T-cell (primary cell): ENCODE data around the gene MFSD6L. TPM values are rescaled to one million over a fixed set of nuclear protein-coding genes. Genes with fewer than 3 reads are reported as not detected.

Experiments used
- ATAC-seq, 4 experiments: fragments of 200-7000 bp in 3 of 4; fragments of 150-1000 bp in 1 of 4; cut with Tn5 transposase; replicated peaks in 1 of 4; 1 replicate in 3 of 4; 2 replicates in 1 of 4; pipeline ENCODE4 v1.10.0; 2021; ENCODE audit warnings: moderate library complexity in 3 of 4, mild to moderate bottlenecking in 2 of 4, moderate number of reproducible peaks in 1 of 4
- CTCF ChIA-PET, 2 donors: fragments of 300-600 bp; sonication (Branson Sonifier 250); formaldehyde crosslinking; loops; one replicate each; lab custom pipeline; 2022; ENCODE audit warnings: antibody characterized with exemption in 2 of 2; lab: Charles Lee
- POLR2A ChIA-PET, 2 donors: fragments of 300-600 bp; sonication (Branson Sonifier 250); formaldehyde crosslinking; loops; one replicate each; lab custom pipeline; 2022; ENCODE audit warnings: antibody characterized with exemption in 2 of 2; lab: Charles Lee
- DNase-seq, 35 experiments: peaks; one replicate each; pipeline versions ENCODE4 v3.0.0 to v3.0.0-alpha.2; 2013 to 2023
- H3K27ac ChIP-seq: one replicate; pipeline ENCODE4 v1.5.1; 2013; ENCODE audit warnings: low read length
- H3K27me3 ChIP-seq, 2 experiments: replicated peaks in 1 of 2; 1 replicate in 1 of 2; 2 replicates in 1 of 2; pipeline versions ENCODE4 v1.6.1 to v1.7.0; 2013; ENCODE audit warnings: low read length in 1 of 2, mixed read lengths in 1 of 2; ENCODE audit not compliant: control insufficient read depth in 2 of 2, insufficient read depth in 2 of 2; ENCODE audit errors: extremely low read depth in 1 of 2
- H3K36me3 ChIP-seq, 2 donors: 1 replicate in 1 of 2; 2 replicates in 1 of 2; pipeline versions ENCODE4 v1.6.1 to v1.7.0; 2013; ENCODE audit warnings: low read length in 1 of 2; ENCODE audit not compliant: control insufficient read depth in 2 of 2, insufficient read depth in 1 of 2; ENCODE audit errors: extremely low read depth in 1 of 2
- H3K4me1 ChIP-seq, 2 experiments: 1 replicate in 1 of 2; 2 replicates in 1 of 2; pipeline versions ENCODE4 v1.6.1 to v1.7.0; 2013; ENCODE audit warnings: low read length in 2 of 2, mixed read lengths in 1 of 2; ENCODE audit not compliant: insufficient read depth in 2 of 2, control insufficient read depth in 1 of 2; ENCODE audit errors: extremely low read depth in 1 of 2
- H3K4me3 ChIP-seq, 2 donors: 1 replicate in 1 of 2; 2 replicates in 1 of 2; pipeline versions ENCODE4 v1.5.1 to v1.7.0; 2013; ENCODE audit warnings: mild to moderate bottlenecking in 2 of 2, low read length in 1 of 2, moderate library complexity in 1 of 2; ENCODE audit not compliant: control insufficient read depth in 1 of 2; ENCODE audit errors: extremely low read depth in 1 of 2
- H3K9me3 ChIP-seq: 2 replicates; pipeline ENCODE4 v1.7.0; 2013
- H3K27ac Mint-ChIP-seq, 2 donors: one replicate each; pipeline ENCODE4 v1.8.0; 2020 to 2021; ENCODE audit warnings: mild to moderate bottlenecking in 2 of 2, mixed read lengths in 2 of 2
- H3K27me3 Mint-ChIP-seq, 2 donors: one replicate each; pipeline ENCODE4 v1.8.0; 2021 to 2022; ENCODE audit warnings: mixed read lengths in 2 of 2
- H3K36me3 Mint-ChIP-seq: one replicate; pipeline ENCODE4 v1.8.0; 2021; ENCODE audit warnings: mixed read lengths
- H3K4me1 Mint-ChIP-seq, 3 donors: one replicate each; pipeline ENCODE4 v1.8.0; 2020 to 2022; ENCODE audit warnings: mixed read lengths in 3 of 3, mild to moderate bottlenecking in 1 of 3
- H3K4me3 Mint-ChIP-seq, 3 donors: one replicate each; pipeline ENCODE4 v1.8.0; 2020 to 2022; ENCODE audit warnings: mild to moderate bottlenecking in 3 of 3, mixed read lengths in 3 of 3, moderate library complexity in 3 of 3
- H3K9me3 Mint-ChIP-seq, 3 donors: one replicate each; pipeline ENCODE4 v1.8.0; 2020 to 2022; ENCODE audit warnings: mixed read lengths in 3 of 3
- WGBS: methylation state at CpG from one replicate; pipeline ENCODE4 v1.1.5; 2013; ENCODE audit warnings: missing lambda C conversion rate; ENCODE audit not compliant: insufficient coverage; 5-methylcytosine and 5-hydroxymethylcytosine counted together
- total RNA-seq, 35 experiments: library from RNA in 6 of 35; stranded (reverse) in 6 of 35; fragments of 120-200 nt in 1 of 35; gene quantifications; one replicate each; pipeline versions ENCODE4 v1.2.1 to v1.2.4 and lab custom pipeline; 2013 to 2026

Gene MFSD6L
- total RNA-seq, 5 donors from 2014 or later (not counting 1 experiment from before 2014, with no cell fraction given) = 0.13 to 0.32 (median 0.20) TPM; not detected in 1

- ChIA-PET CTCF (no interaction called here), POLR2A (no interaction called here)
- Mint-ChIP-seq H3K36me3 (no peaks in the 10 kb centered on the region), H3K4me1 (peaks cover 0 to 4% (median 1%) of the 10 kb centered on the region in 3 donors), H3K9me3 (no peaks in the 10 kb centered on the region), H3K27me3 (peaks cover 0 to 4% of the 10 kb centered on the region in 2 donors), H3K4me3 (no peak overlapping the region), H3K27ac (no peak overlapping the region)
- Histone ChIP-seq H3K36me3 (peaks cover 0 to 8% of the 10 kb centered on the region in 2 donors), H3K4me1 (peaks cover 0 to 4% of the 10 kb centered on the region in 2 experiments), H3K27ac (no peak overlapping the region), H3K27me3 (peaks cover 0 to 4% of the 10 kb centered on the region in 2 experiments), H3K4me3 (no peak overlapping the region), H3K9me3 (no peaks in the 10 kb centered on the region)
- 91% methylated on average over 5 of the region's 6 CpGs for WGBS
- no peak for ATAC-seq
- DNase-seq = no peak
Measured at GRCh38 chr17:8801135-8801840, 2.1 kb upstream of the MFSD6L start.

- Mint-ChIP-seq H3K27ac (no peak overlapping the region), H3K27me3 (peaks cover 0 to 4% of the 10 kb centered on the region in 2 donors), H3K36me3 (no peaks in the 10 kb centered on the region), H3K4me1 (no peaks in the 10 kb centered on the region), H3K9me3 (no peaks in the 10 kb centered on the region), H3K4me3 (no peak overlapping the region)
- WGBS = no CpG with 5 or more reads among the region's 2 CpGs
- peaks cover 0 to 4% of the 10 kb centered on the region in 2 experiments for H3K27me3 ChIP-seq
- no peak overlapping the region for H3K4me3 ChIP-seq
- CTCF ChIA-PET = interaction anchor here in 1 of 2 donors (1.0 kb wide), 1 partner anchor 197 kb away, joined by 3 read pairs; no protein-coding TSS in a partner anchor
- DNase-seq (no peak), ATAC-seq (no peak)
- no peak overlapping the region for H3K27ac ChIP-seq
- H3K9me3 ChIP-seq = no peaks in the 10 kb centered on the region
- POLR2A ChIA-PET = no interaction called here
- H3K4me1 ChIP-seq = no peaks in the 10 kb centered on the region
- peaks cover 0 to 11% of the 10 kb centered on the region in 2 donors for H3K36me3 ChIP-seq
Measured at GRCh38 chr17:8800656-8801055, 1.5 kb upstream of the MFSD6L start.

DNA sequence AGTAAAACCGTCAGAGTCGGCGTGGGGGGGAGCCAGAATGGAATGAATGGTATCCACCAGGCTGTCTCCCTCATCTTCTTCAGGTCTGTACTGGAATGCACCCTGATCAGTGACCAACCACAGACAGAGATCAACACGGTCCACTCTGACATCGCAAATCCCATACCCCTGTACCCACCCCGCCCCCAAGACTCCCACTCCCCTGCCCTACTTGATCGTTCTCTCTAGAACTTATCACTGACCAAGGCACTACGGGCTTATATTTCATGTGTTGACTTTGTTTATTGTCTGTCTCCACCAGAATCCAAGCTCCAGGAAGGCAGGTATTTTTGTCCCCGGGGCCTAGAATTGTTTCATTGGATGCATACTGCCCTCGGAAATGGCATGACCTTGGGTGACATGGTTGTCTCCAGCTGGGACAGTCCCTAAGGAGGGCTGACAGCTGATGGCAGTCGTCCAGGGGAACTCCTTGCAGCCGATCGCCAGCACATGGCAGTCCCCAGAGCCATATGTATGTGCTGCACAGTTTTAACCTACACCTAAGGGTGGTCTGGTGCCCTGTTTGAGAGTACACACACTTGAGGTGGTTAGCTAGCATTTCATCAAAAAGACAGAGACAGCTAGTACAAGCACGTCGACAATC, 526 bp upstream of the MFSD6L start:
- H3K4me3 Mint-ChIP-seq = no peak overlapping the region
- H3K27ac Mint-ChIP-seq = no peak overlapping the region
- ChIA-PET POLR2A (no interaction called here), CTCF (interaction anchor here (0.5 to 1.1 kb wide), 4 partner anchors 16 to 198 kb away, joined by 3 read pairs; no protein-coding TSS in a partner anchor)
- Histone ChIP-seq H3K36me3 (peaks cover 0 to 11% of the 10 kb centered on the region in 2 donors), H3K4me3 (no peak overlapping the region), H3K27ac (no peak overlapping the region), H3K27me3 (peaks cover 0 to 7% of the 10 kb centered on the region in 2 experiments), H3K4me1 (no peaks in the 10 kb centered on the region), H3K9me3 (no peaks in the 10 kb centered on the region)
- peaks cover 0 to 4% of the 10 kb centered on the region in 2 donors for H3K27me3 Mint-ChIP-seq
- ATAC-seq (no peak), DNase-seq (no peak)
- H3K36me3 Mint-ChIP-seq = no peaks in the 10 kb centered on the region
- 74% methylated on average over 5 of the region's 15 CpGs for WGBS
- no peaks in the 10 kb centered on the region for H3K4me1 Mint-ChIP-seq
- H3K9me3 Mint-ChIP-seq = no peaks in the 10 kb centered on the region

DNA sequence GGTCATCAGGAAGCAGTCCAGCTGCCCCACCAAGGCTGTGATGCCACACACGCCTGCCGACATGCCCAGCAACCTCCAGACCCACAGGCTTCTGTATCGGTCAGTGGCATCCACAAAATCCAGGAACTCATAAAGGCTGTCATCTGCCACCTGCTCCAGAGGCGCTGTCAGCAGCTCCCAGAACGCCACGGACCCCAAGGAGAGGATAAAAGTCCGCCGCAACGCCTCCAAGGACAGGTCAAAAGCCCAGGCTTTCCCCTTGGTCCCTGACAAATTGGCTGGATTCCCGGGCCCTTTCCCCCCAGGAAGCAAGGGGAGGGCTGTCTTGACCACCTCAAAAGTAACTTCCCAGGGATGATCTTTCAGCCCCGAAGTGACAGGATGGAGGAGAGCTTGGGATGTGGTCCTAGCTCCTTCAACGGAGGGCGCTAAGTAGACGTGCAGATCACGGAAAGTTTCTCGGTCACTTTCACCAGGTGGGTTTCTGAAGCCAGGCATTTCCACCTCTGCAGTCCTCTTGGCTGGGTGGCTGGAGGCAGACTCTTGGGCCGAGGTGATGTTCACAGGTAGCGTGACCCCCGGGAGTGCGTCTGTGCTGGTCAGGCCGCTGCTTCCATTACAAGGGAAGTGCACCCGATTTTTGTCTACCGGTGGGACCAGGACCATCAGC, 854 bp downstream of the MFSD6L start:
- no peaks in the 10 kb centered on the region for H3K9me3 ChIP-seq
- H3K4me3 ChIP-seq = no peak overlapping the region
- H3K36me3 ChIP-seq = peaks cover 0 to 11% of the 10 kb centered on the region in 2 donors
- CTCF ChIA-PET = no interaction called here
- peaks cover 0 to 7% of the 10 kb centered on the region in 2 experiments for H3K27me3 ChIP-seq
- no peaks in the 10 kb centered on the region for H3K4me1 ChIP-seq
- POLR2A ChIA-PET = no interaction called here
- no peaks in the 10 kb centered on the region for H3K36me3 Mint-ChIP-seq
- H3K27ac Mint-ChIP-seq = no peak overlapping the region
- H3K4me3 Mint-ChIP-seq = no peak overlapping the region
- H3K27me3 Mint-ChIP-seq = peaks cover 0 to 4% of the 10 kb centered on the region in 2 donors
- ATAC-seq (no peak), DNase-seq (no peak)
- H3K4me1 Mint-ChIP-seq = no peaks in the 10 kb centered on the region
- 90% methylated on average over 22 of the region's 23 CpGs for WGBS
- H3K9me3 Mint-ChIP-seq = no peaks in the 10 kb centered on the region
- H3K27ac ChIP-seq = no peak overlapping the region

GRCh38 chr17:8797621-8798175, 1.5 kb downstream of the MFSD6L start:
- H3K4me3 ChIP-seq = no peak overlapping the region
- H3K27me3 Mint-ChIP-seq = peaks cover 0 to 4% of the 10 kb centered on the region in 2 donors
- peaks cover 0 to 7% of the 10 kb centered on the region in 2 experiments for H3K27me3 ChIP-seq
- ChIA-PET POLR2A (no interaction called here), CTCF (no interaction called here)
- DNase-seq (no peak), ATAC-seq (no peak)
- H3K36me3 ChIP-seq = peaks cover 0 to 11% of the 10 kb centered on the region in 2 donors
- H3K9me3 Mint-ChIP-seq = no peaks in the 10 kb centered on the region
- H3K4me1 Mint-ChIP-seq = no peaks in the 10 kb centered on the region
- H3K27ac Mint-ChIP-seq = no peak overlapping the region
- 82% methylated on average over 13 of the region's 14 CpGs for WGBS
- H3K4me1 ChIP-seq = no peaks in the 10 kb centered on the region
- H3K27ac ChIP-seq = no peak overlapping the region
- H3K4me3 Mint-ChIP-seq = no peak overlapping the region
- H3K9me3 ChIP-seq = no peaks in the 10 kb centered on the region
- no peaks in the 10 kb centered on the region for H3K36me3 Mint-ChIP-seq

DNA sequence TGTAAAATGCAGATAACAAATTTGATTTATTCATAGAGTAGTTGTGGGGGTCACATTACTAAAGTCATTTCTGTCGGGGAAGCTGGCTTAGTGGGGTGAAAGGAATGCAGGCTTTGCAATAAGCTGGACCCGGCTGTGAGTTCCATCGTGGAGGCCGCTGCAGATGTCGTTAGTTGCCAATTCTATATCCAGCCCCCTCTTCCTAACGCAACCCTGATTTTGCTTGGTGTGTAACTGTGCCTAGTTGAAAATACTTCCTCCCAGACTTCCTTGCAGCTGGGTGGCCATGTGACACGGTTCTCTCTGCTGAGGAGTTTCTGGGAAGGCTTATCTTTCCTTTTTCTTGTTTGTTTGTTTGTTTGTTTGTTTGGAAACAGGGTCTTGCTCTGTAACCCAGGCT, 4.5 kb downstream of the MFSD6L start:
- H3K4me1 Mint-ChIP-seq = no peaks in the 10 kb centered on the region
- no peak for ATAC-seq

More for the DNA sequence above, 4.5 kb downstream of the MFSD6L start:
- no peaks in the 10 kb centered on the region for H3K4me1 ChIP-seq
- no peak overlapping the region for H3K27ac ChIP-seq
- peaks cover 3 to 10% (median 4%) of the 10 kb centered on the region in 3 donors for H3K9me3 Mint-ChIP-seq
- ChIA-PET CTCF (no interaction called here), POLR2A (interaction anchor here in 1 of 2 donors (0.7 kb wide), 1 partner anchor 1284 kb away, joined by 5 read pairs; no protein-coding TSS in a partner anchor)
- no peak overlapping the region for H3K27ac Mint-ChIP-seq
- no peak for DNase-seq
- no peaks in the 10 kb centered on the region for H3K36me3 Mint-ChIP-seq
- peaks cover 6% of the 10 kb centered on the region for H3K9me3 ChIP-seq
- no peak overlapping the region for H3K4me3 Mint-ChIP-seq
- peaks cover 0 to 8% of the 10 kb centered on the region in 2 donors for H3K36me3 ChIP-seq
- H3K4me3 ChIP-seq = no peak overlapping the region
- peaks cover 0 to 7% of the 10 kb centered on the region in 2 experiments for H3K27me3 ChIP-seq
- WGBS = no CpG with 5 or more reads among the region's 7 CpGs
- H3K27me3 Mint-ChIP-seq = peaks cover 0 to 6% of the 10 kb centered on the region in 2 donors
